Measurements from ENCODE around the gene CYTH4. TPM values are rescaled to one million over a fixed set of nuclear protein-coding genes. Genes with fewer than 3 reads are reported as not detected.

The CYTH4 gene
- polyA plus RNA-seq, 1 donor (not counting 4 experiments of a cell fraction or from before 2014, with no cell fraction given) = 0.05 TPM

GRCh38 chr22:37275622-37276021 is 6.7 kb upstream of the CYTH4 start:
- Histone ChIP-seq H4K20me1 (ENCODE audit: control insufficient read depth, extremely low read depth, insufficient read depth, low read length) (no peaks in the 10 kb centered on the region), H2AFZ (ENCODE audit: control insufficient read depth, low read length) (no peak overlapping the region), H3K27me3 (ENCODE audit: control insufficient read depth, extremely low read depth, insufficient read depth, low read length) (peaks cover 7% of the 10 kb centered on the region), H3K9me3 (ENCODE audit: control insufficient read depth, low read depth, low read length) (no peaks in the 10 kb centered on the region), H3K36me3 (ENCODE audit: control insufficient read depth in 2 of 2, extremely low read depth in 1 of 2, insufficient read depth in 2 of 2, low read length in 2 of 2) (no peaks in the 10 kb centered on the region), H3K9me1 (ENCODE audit: control insufficient read depth, extremely low read depth, insufficient read depth, low read length) (no peaks in the 10 kb centered on the region), H3K79me2 (ENCODE audit: control insufficient read depth, insufficient read depth, low read length) (no peaks in the 10 kb centered on the region), H3K4me2 (ENCODE audit: control insufficient read depth, extremely low read depth, insufficient read depth, low read depth, low read length) (no peak overlapping the region), H3K27ac (ENCODE audit: control insufficient read depth, insufficient read depth, low read length) (no peak overlapping the region), H3K4me1 (ENCODE audit: control insufficient read depth, extremely low read depth, insufficient read depth, low read length) (peaks cover 6% of the 10 kb centered on the region), H3K9ac (ENCODE audit: control insufficient read depth, extremely low read depth, insufficient read depth, low read length) (no peak overlapping the region), H3K4me3 (ENCODE audit: control insufficient read depth in 2 of 3, extremely low read depth in 1 of 3, insufficient read depth in 2 of 3, low read depth in 1 of 3, low read length in 3 of 3) (no peak overlapping the region)
- DNase-seq (ENCODE audit: low read depth, low spot score) (no peak), FAIRE-seq (no peak)
- TF ChIP-seq EZH2 (IDR thresholded peaks at IDR 0.05; ENCODE audit: low read length) (no peak), CTCF (optimal IDR thresholded peaks at IDR 0.05 in 1 of 3, IDR thresholded peaks at IDR 0.05 in 1 of 3, conservative IDR thresholded peaks at IDR 0.05 in 1 of 3; ENCODE audit: extremely low read depth in 1 of 3, insufficient read depth in 2 of 3, low read length in 3 of 3) (no peak)
- dilution Hi-C loops (cut with MboI; ENCODE audit: extremely low pct_ligation_motif_present, low sequenced_read_pairs) = no loop called here

GRCh38 chr22:37276776-37277175 is 5.5 kb upstream of the CYTH4 start:
- peaks cover 7% of the 10 kb centered on the region for H3K4me1 ChIP-seq (ENCODE audit: control insufficient read depth, extremely low read depth, insufficient read depth, low read length)
- no peaks in the 10 kb centered on the region for H3K9me1 ChIP-seq (ENCODE audit: control insufficient read depth, extremely low read depth, insufficient read depth, low read length)
- dilution Hi-C loops (cut with MboI; ENCODE audit: extremely low pct_ligation_motif_present, low sequenced_read_pairs) = no loop called here
- no peaks in the 10 kb centered on the region for H3K36me3 ChIP-seq (ENCODE audit: control insufficient read depth in 2 of 2, extremely low read depth in 1 of 2, insufficient read depth in 2 of 2, low read length in 2 of 2)
- DNase-seq (ENCODE audit: low read depth, low spot score) (no peak), FAIRE-seq (no peak)
- H2AFZ ChIP-seq (ENCODE audit: control insufficient read depth, low read length) = no peak overlapping the region
- no peak overlapping the region for H3K4me3 ChIP-seq (ENCODE audit: control insufficient read depth in 2 of 3, extremely low read depth in 1 of 3, insufficient read depth in 2 of 3, low read depth in 1 of 3, low read length in 3 of 3)
- no peak for TF ChIP-seq CTCF (optimal IDR thresholded peaks at IDR 0.05 in 1 of 3, IDR thresholded peaks at IDR 0.05 in 1 of 3, conservative IDR thresholded peaks at IDR 0.05 in 1 of 3; ENCODE audit: extremely low read depth in 1 of 3, insufficient read depth in 2 of 3, low read length in 3 of 3)
- no peak for TF ChIP-seq EZH2 (IDR thresholded peaks at IDR 0.05; ENCODE audit: low read length)
- no peaks in the 10 kb centered on the region for H4K20me1 ChIP-seq (ENCODE audit: control insufficient read depth, extremely low read depth, insufficient read depth, low read length)
- H3K79me2 ChIP-seq (ENCODE audit: control insufficient read depth, insufficient read depth, low read length) = no peaks in the 10 kb centered on the region
- no peak overlapping the region for H3K4me2 ChIP-seq (ENCODE audit: control insufficient read depth, extremely low read depth, insufficient read depth, low read depth, low read length)
- H3K27me3 ChIP-seq (ENCODE audit: control insufficient read depth, extremely low read depth, insufficient read depth, low read length) = peaks cover 3% of the 10 kb centered on the region
- no peaks in the 10 kb centered on the region for H3K9me3 ChIP-seq (ENCODE audit: control insufficient read depth, low read depth, low read length)
- no peak overlapping the region for H3K9ac ChIP-seq (ENCODE audit: control insufficient read depth, extremely low read depth, insufficient read depth, low read length)
- no peak overlapping the region for H3K27ac ChIP-seq (ENCODE audit: control insufficient read depth, insufficient read depth, low read length)
